Hematopoietic multipotent progenitor cell treated with erythropoietin and hydrocortisone succinate and interleukin-3 and kit ligand, for 6 days (in vitro differentiated cells): Measurements from ENCODE around the gene HOXA13.

Source experiments
- DNase-seq: peaks from one replicate; pipeline ENCODE4 v3.0.0-alpha.2; 2015

Gene HOXA13

GRCh38 chr7:27205325-27206280 lies 5.7 kb upstream of the HOXA13 start:
- no peak for DNase-seq

- no peak for DNase-seq
Observed at GRCh38 chr7:27204851-27205322, 5.0 kb upstream of the HOXA13 start.

GRCh38 chr7:27203964-27204594 lies 4.2 kb upstream of the HOXA13 start:
- no peak for DNase-seq

- no peak for DNase-seq
Observed at GRCh38 chr7:27203365-27203953, 3.6 kb upstream of the HOXA13 start.

- no peak for DNase-seq
Observed at GRCh38 chr7:27202862-27203134, 2.9 kb upstream of the HOXA13 start.

GRCh38 chr7:27202018-27202861 lies 2.3 kb upstream of the HOXA13 start:
- DNase-seq: no peak

GRCh38 chr7:27201580-27202017 lies 1.7 kb upstream of the HOXA13 start:
- no peak for DNase-seq

GRCh38 chr7:27200761-27201579 lies 1.1 kb upstream of the HOXA13 start:
- DNase-seq: peak; percentile 50

- DNase-seq: no peak
Observed at GRCh38 chr7:27198871-27199801, 755 bp downstream of the HOXA13 start.

- no peak for DNase-seq
Observed at GRCh38 chr7:27198138-27198841, 1.6 kb downstream of the HOXA13 start.

GRCh38 chr7:27197137-27198042 lies 2.5 kb downstream of the HOXA13 start:
- DNase-seq: no peak

GRCh38 chr7:27196287-27196767 lies 3.6 kb downstream of the HOXA13 start:
- peak; percentile 91 for DNase-seq

- DNase-seq: no peak
Observed at GRCh38 chr7:27194686-27195379, 5.1 kb downstream of the HOXA13 start.

GRCh38 chr7:27194002-27194352 lies 5.9 kb downstream of the HOXA13 start:
- no peak for DNase-seq

GRCh38 chr7:27193335-27194001 lies 6.4 kb downstream of the HOXA13 start:
- DNase-seq: no peak

- peak; percentile 61 for DNase-seq
Observed at GRCh38 chr7:27192546-27193334, 7.2 kb downstream of the HOXA13 start.
